SK-N-MC (cell line): ENCODE data around the gene MAPK8.
"Not testable (repeated sequence)": the region's sequence is repeated elsewhere in the genome, so short reads cannot be mapped to it uniquely, and the experiment has no call there.

ENCODE experiments used
- DNase-seq: peaks from one replicate; pipeline ENCODE4 v3.0.0-alpha.2; 2011; ENCODE audit warnings: low read depth, low spot score
- H3K27ac ChIP-seq: fragments of 200-600 bp; sonication (generic); 2 replicates; pipeline ENCODE4 v1.5.1; 2016; ENCODE audit warnings: mixed run types
- H3K36me3 ChIP-seq: fragments of 200-600 bp; sonication (generic); 2 replicates; pipeline ENCODE4 v1.6.1; 2017; ENCODE audit warnings: antibody characterized with exemption, low read length, mixed read lengths; ENCODE audit not compliant: insufficient read depth
- H3K4me3 ChIP-seq: fragments of 200-600 bp; sonication (generic); 2 replicates; pipeline ENCODE4 v1.5.1; 2016
- H3K9ac ChIP-seq: fragments of 200-600 bp; sonication (generic); 2 replicates; pipeline ENCODE4 v1.8.0; 2017; ENCODE audit warnings: mixed run types, mixed read lengths; ENCODE audit not compliant: insufficient read length
- H3K9me3 ChIP-seq: fragments of 200-600 bp; sonication (generic); 2 replicates; pipeline ENCODE4 v1.6.1; 2017; ENCODE audit warnings: low read depth, mild to moderate bottlenecking, antibody characterized with exemption, low read length, moderate library complexity, mixed read lengths
- EZH2 ChIP-seq: fragments of 200-600 bp; sonication (generic); IDR thresholded peaks from one replicate; pipeline ENCODE4 v1.6.1; 2017; ENCODE audit warnings: antibody characterized with exemption
- FOXP2 ChIP-seq: optimal IDR thresholded peaks from 2 replicates; pipeline ENCODE3; 2011; ENCODE audit warnings: mild to moderate bottlenecking, moderate library complexity; ENCODE audit not compliant: insufficient read depth; ENCODE audit errors: extremely low read length, control extremely low read depth
- POLR2AphosphoS5 ChIP-seq: IDR thresholded peaks from 2 replicates; pipeline ENCODE4 v1.6.1; 2012; ENCODE audit warnings: mild to moderate bottlenecking, low read depth, low read length, borderline replicate concordance

Gene MAPK8

GRCh38 chr10:48277093-48277492 is 29.4 kb upstream of the MAPK8 start:
- Histone ChIP-seq H3K4me3 (no peak overlapping the region), H3K36me3 (no peaks in the 10 kb centered on the region), H3K9me3 (no peaks in the 10 kb centered on the region), H3K9ac (no peak overlapping the region), H3K27ac (no peak overlapping the region)
- TF ChIP-seq EZH2, result no peak
- TF ChIP-seq POLR2AphosphoS5, result no peak
- TF ChIP-seq FOXP2, result no peak
- no peak for DNase-seq

GRCh38 chr10:48279081-48279751 is 27.3 kb upstream of the MAPK8 start:
- TF ChIP-seq EZH2 (no peak), POLR2AphosphoS5 (no peak), FOXP2 (no peak)
- no peaks in the 10 kb centered on the region for H3K9me3 ChIP-seq
- no peak overlapping the region for H3K4me3 ChIP-seq
- DNase-seq, result no peak
- no peak overlapping the region for H3K9ac ChIP-seq
- H3K27ac ChIP-seq, result no peak overlapping the region
- H3K36me3 ChIP-seq, result no peaks in the 10 kb centered on the region

- not testable (repeated sequence) for H3K9ac ChIP-seq, H3K4me3 ChIP-seq, H3K27ac ChIP-seq, DNase-seq, H3K36me3 ChIP-seq, H3K9me3 ChIP-seq
Observed at GRCh38 chr10:48281697-48282096, 24.8 kb upstream of the MAPK8 start.

- Histone ChIP-seq H3K9me3 (no peaks in the 10 kb centered on the region), H3K36me3 (no peaks in the 10 kb centered on the region), H3K9ac (no peak overlapping the region), H3K27ac (no peak overlapping the region), H3K4me3 (no peak overlapping the region)
- TF ChIP-seq POLR2AphosphoS5, result no peak
- no peak for TF ChIP-seq FOXP2
- no peak for TF ChIP-seq EZH2
- DNase-seq, result no peak
Observed at GRCh38 chr10:48282829-48283228, 23.6 kb upstream of the MAPK8 start.

- TF ChIP-seq FOXP2 (no peak), EZH2 (no peak), POLR2AphosphoS5 (no peak)
- no peak for DNase-seq
- H3K4me3 ChIP-seq, result no peak overlapping the region
Observed at GRCh38 chr10:48284002-48284546, 22.4 kb upstream of the MAPK8 start.

GRCh38 chr10:48284811-48285210 is 21.7 kb upstream of the MAPK8 start:
- Histone ChIP-seq H3K36me3 (no peaks in the 10 kb centered on the region), H3K9me3 (no peaks in the 10 kb centered on the region), H3K4me3 (no peak overlapping the region), H3K9ac (no peak overlapping the region), H3K27ac (no peak overlapping the region)
- TF ChIP-seq EZH2 (no peak), FOXP2 (no peak), POLR2AphosphoS5 (no peak)
- DNase-seq, result no peak

More at GRCh38 chr10:48284002-48284546, 22.4 kb upstream of the MAPK8 start:
- no peaks in the 10 kb centered on the region for H3K36me3 ChIP-seq
- no peaks in the 10 kb centered on the region for H3K9me3 ChIP-seq
- H3K9ac ChIP-seq, result no peak overlapping the region
- no peak overlapping the region for H3K27ac ChIP-seq

- Histone ChIP-seq H3K9ac (no peak overlapping the region), H3K36me3 (no peaks in the 10 kb centered on the region), H3K4me3 (no peak overlapping the region), H3K27ac (no peak overlapping the region), H3K9me3 (no peaks in the 10 kb centered on the region)
- DNase-seq, result no peak
- TF ChIP-seq FOXP2 (no peak), POLR2AphosphoS5 (no peak), EZH2 (no peak)
Observed at GRCh38 chr10:48285710-48286109, 20.8 kb upstream of the MAPK8 start.

GRCh38 chr10:48286356-48286755 is 20.1 kb upstream of the MAPK8 start:
- H3K9ac ChIP-seq, result no peak overlapping the region
- no peak overlapping the region for H3K27ac ChIP-seq
- no peaks in the 10 kb centered on the region for H3K9me3 ChIP-seq
- H3K36me3 ChIP-seq, result no peaks in the 10 kb centered on the region
- H3K4me3 ChIP-seq, result no peak overlapping the region
- DNase-seq, result no peak
- TF ChIP-seq FOXP2, result no peak
- TF ChIP-seq POLR2AphosphoS5, result no peak
- no peak for TF ChIP-seq EZH2

- Histone ChIP-seq H3K27ac (no peak overlapping the region), H3K9me3 (no peaks in the 10 kb centered on the region), H3K36me3 (no peaks in the 10 kb centered on the region), H3K9ac (no peak overlapping the region), H3K4me3 (no peak overlapping the region)
- TF ChIP-seq POLR2AphosphoS5 (no peak), FOXP2 (no peak), EZH2 (no peak)
- DNase-seq, result no peak
Observed at GRCh38 chr10:48287417-48288391, 18.8 kb upstream of the MAPK8 start.
